Astrocyte (in vitro differentiated cells and primary cell): ENCODE data around the gene TM9SF4.

Experiments used
- EZH2 ChIP-seq: IDR thresholded peaks from 2 replicates; pipeline ENCODE4 v1.6.1; 2012; ENCODE audit warnings: mild to moderate bottlenecking, low read length, inconsistent platforms; ENCODE audit not compliant: insufficient read depth
- TF ChIP-seq, protein P1 (sequence below): IDR thresholded peaks from 2 replicates; pipeline ENCODE4 v1.5.1; 2011; ENCODE audit warnings: low read depth, mild to moderate bottlenecking, inconsistent platforms, low read length, moderate library complexity; ENCODE audit not compliant: insufficient read depth

GRCh38 chr20:32068174-32068573, 41.3 kb upstream of the TM9SF4 start:
- TF ChIP-seq, protein P1, sequence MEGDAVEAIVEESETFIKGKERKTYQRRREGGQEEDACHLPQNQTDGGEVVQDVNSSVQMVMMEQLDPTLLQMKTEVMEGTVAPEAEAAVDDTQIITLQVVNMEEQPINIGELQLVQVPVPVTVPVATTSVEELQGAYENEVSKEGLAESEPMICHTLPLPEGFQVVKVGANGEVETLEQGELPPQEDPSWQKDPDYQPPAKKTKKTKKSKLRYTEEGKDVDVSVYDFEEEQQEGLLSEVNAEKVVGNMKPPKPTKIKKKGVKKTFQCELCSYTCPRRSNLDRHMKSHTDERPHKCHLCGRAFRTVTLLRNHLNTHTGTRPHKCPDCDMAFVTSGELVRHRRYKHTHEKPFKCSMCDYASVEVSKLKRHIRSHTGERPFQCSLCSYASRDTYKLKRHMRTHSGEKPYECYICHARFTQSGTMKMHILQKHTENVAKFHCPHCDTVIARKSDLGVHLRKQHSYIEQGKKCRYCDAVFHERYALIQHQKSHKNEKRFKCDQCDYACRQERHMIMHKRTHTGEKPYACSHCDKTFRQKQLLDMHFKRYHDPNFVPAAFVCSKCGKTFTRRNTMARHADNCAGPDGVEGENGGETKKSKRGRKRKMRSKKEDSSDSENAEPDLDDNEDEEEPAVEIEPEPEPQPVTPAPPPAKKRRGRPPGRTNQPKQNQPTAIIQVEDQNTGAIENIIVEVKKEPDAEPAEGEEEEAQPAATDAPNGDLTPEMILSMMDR: no peak
- no peak for TF ChIP-seq EZH2
